Neural cell (in vitro differentiated cells): ENCODE measurements around the gene REXO5. TPM values are rescaled to one million over a fixed set of nuclear protein-coding genes. Genes with fewer than 3 reads are reported as not detected.

Experiments used
- H2AFZ ChIP-seq: fragments of 200-600, 300-800 bp; sonication (generic), shearing (Covaris generic); 2 replicates; pipeline ENCODE4 v1.6.0; 2014; ENCODE audit warnings: low read depth, mild to moderate bottlenecking, antibody characterized with exemption, low read length, moderate library complexity
- H3F3A ChIP-seq: fragments of 200-600 bp; shearing (Covaris generic); 2 replicates; pipeline ENCODE4 v1.6.1; 2016; ENCODE audit warnings: mild to moderate bottlenecking, moderate library complexity, mixed read lengths, antibody characterized with exemption, low read length; ENCODE audit not compliant: insufficient read depth, poor library complexity, severe bottlenecking
- H3K27ac ChIP-seq: fragments of 200-600, 300-800 bp; sonication (generic), shearing (Covaris generic); 2 replicates; pipeline ENCODE4 v1.5.1; 2014; ENCODE audit warnings: mild to moderate bottlenecking, low read length, moderate library complexity
- H3K27me3 ChIP-seq: fragments of 300-800, 200-600 bp; sonication (generic), shearing (Covaris generic); 2 replicates; pipeline ENCODE4 v1.6.0; 2014; ENCODE audit warnings: mild to moderate bottlenecking, low read depth, low read length, moderate library complexity; ENCODE audit not compliant: insufficient read depth
- H3K36me3 ChIP-seq: fragments of 300-800, 200-600 bp; sonication (generic), shearing (Covaris generic); 2 replicates; pipeline ENCODE4 v1.5.1; 2014; ENCODE audit warnings: mild to moderate bottlenecking, antibody characterized with exemption, low read length, moderate library complexity; ENCODE audit not compliant: insufficient read depth
- H3K4me2 ChIP-seq: fragments of 300-800, 200-600 bp; sonication (generic), shearing (Covaris generic); 2 replicates; pipeline ENCODE4 v1.6.0; 2014; ENCODE audit warnings: mild to moderate bottlenecking, low read length
- H3K4me3 ChIP-seq: fragments of 300-800, 200-600 bp; sonication (generic), shearing (Covaris generic); 2 replicates; pipeline ENCODE4 v1.5.1; 2014; ENCODE audit warnings: mild to moderate bottlenecking, low read length, moderate library complexity
- H3K79me2 ChIP-seq: fragments of 200-600 bp; shearing (Covaris generic); replicated peaks from 2 replicates; pipeline ENCODE4 v1.6.0; 2014; ENCODE audit warnings: mild to moderate bottlenecking, low read length, moderate library complexity; ENCODE audit not compliant: insufficient read depth
- H3K9ac ChIP-seq: fragments of 300-800, 200-600 bp; sonication (generic), shearing (Covaris generic); 2 replicates; pipeline ENCODE4 v1.6.1; 2016; ENCODE audit warnings: mild to moderate bottlenecking, low read length, mixed read lengths
- H3K9me2 ChIP-seq: fragments of 200-600 bp; shearing (Covaris generic); 2 replicates; pipeline ENCODE4 v1.6.1; 2016; ENCODE audit warnings: mild to moderate bottlenecking, low read length, mixed read lengths; ENCODE audit not compliant: insufficient read depth
- H3K9me3 ChIP-seq: fragments of 200-600, 300-800 bp; sonication (generic), shearing (Covaris generic); 2 replicates; pipeline ENCODE4 v1.6.1; 2016; ENCODE audit warnings: mild to moderate bottlenecking, mixed run types, low read length, moderate library complexity, mixed read lengths
- H4K20me1 ChIP-seq: fragments of 200-600 bp; shearing (Covaris generic); 2 replicates; pipeline ENCODE4 v1.6.1; 2016; ENCODE audit warnings: mild to moderate bottlenecking, mixed run types; ENCODE audit not compliant: insufficient read depth
- CTCF ChIP-seq: fragments of 450-650 bp; IDR thresholded peaks from 2 replicates; pipeline ENCODE4 v1.5.1; 2014; ENCODE audit warnings: antibody characterized with exemption, mild to moderate bottlenecking, moderate library complexity; ENCODE audit not compliant: poor library complexity, severe bottlenecking
- EP300 ChIP-seq: fragments of 450-650 bp; conservative IDR thresholded peaks from 2 replicates; pipeline ENCODE4 v1.6.1; 2014; ENCODE audit warnings: antibody characterized with exemption, mild to moderate bottlenecking, moderate library complexity; ENCODE audit not compliant: poor library complexity, severe bottlenecking
- EZH2 ChIP-seq: fragments of 200-600, 300-800 bp; shearing (Covaris generic), sonication (generic); IDR thresholded peaks from 2 replicates; pipeline ENCODE4 v1.6.1; 2014; ENCODE audit warnings: antibody characterized with exemption, low read length, borderline replicate concordance, mild to moderate bottlenecking; ENCODE audit not compliant: insufficient read depth, poor library complexity, severe bottlenecking
- MXI1 ChIP-seq: fragments of 450-650 bp; conservative IDR thresholded peaks from 2 replicates; pipeline ENCODE4 v1.6.1; 2014; ENCODE audit warnings: antibody characterized with exemption, mild to moderate bottlenecking; ENCODE audit not compliant: poor library complexity, severe bottlenecking
- POLR2AphosphoS5 ChIP-seq: IDR thresholded peaks from 2 replicates; pipeline ENCODE4 v1.6.1; 2012
- RAD21 ChIP-seq: fragments of 450-650 bp; conservative IDR thresholded peaks from 2 replicates; pipeline ENCODE4 v1.6.1; 2014; ENCODE audit warnings: antibody characterized with exemption, mild to moderate bottlenecking, moderate library complexity
- REST ChIP-seq: IDR thresholded peaks from 2 replicates; pipeline ENCODE4 v1.6.1; 2012; ENCODE audit warnings: borderline replicate concordance
- SMC3 ChIP-seq: fragments of 450-650 bp; conservative IDR thresholded peaks from 2 replicates; pipeline ENCODE4 v1.6.1; 2014; ENCODE audit warnings: antibody characterized with exemption, mild to moderate bottlenecking, moderate library complexity; ENCODE audit not compliant: poor library complexity
- TAF1 ChIP-seq: IDR thresholded peaks from 2 replicates; pipeline ENCODE4 v1.6.1; 2012; ENCODE audit warnings: low read depth
- polyA minus RNA-seq: library from RNA; depleted of rRNA, polyadenylated mRNA; stranded (reverse); fragments of >200 nt; gene quantifications from 2 replicates; pipeline ENCODE4 v1.2.3, GENCODE V29; 2014
- polyA plus RNA-seq: library from polyadenylated mRNA; depleted of rRNA; stranded (reverse); fragments of >200 nt; gene quantifications from 2 replicates; pipeline ENCODE4 v1.2.3, GENCODE V29; 2014

REXO5 gene, protein sequence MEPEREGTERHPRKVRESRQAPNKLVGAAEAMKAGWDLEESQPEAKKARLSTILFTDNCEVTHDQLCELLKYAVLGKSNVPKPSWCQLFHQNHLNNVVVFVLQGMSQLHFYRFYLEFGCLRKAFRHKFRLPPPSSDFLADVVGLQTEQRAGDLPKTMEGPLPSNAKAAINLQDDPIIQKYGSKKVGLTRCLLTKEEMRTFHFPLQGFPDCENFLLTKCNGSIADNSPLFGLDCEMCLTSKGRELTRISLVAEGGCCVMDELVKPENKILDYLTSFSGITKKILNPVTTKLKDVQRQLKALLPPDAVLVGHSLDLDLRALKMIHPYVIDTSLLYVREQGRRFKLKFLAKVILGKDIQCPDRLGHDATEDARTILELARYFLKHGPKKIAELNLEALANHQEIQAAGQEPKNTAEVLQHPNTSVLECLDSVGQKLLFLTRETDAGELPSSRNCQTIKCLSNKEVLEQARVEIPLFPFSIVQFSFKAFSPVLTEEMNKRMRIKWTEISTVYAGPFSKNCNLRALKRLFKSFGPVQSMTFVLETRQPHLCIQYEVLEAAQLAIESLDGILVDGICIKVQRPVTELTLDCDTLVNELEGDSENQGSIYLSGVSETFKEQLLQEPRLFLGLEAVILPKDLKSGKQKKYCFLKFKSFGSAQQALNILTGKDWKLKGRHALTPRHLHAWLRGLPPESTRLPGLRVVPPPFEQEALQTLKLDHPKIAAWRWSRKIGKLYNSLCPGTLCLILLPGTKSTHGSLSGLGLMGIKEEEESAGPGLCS
- polyA plus RNA-seq (8.0 and 11.2 TPM in 2 replicates), polyA minus RNA-seq (8.2 and 8.5 TPM in 2 replicates)

DNA sequence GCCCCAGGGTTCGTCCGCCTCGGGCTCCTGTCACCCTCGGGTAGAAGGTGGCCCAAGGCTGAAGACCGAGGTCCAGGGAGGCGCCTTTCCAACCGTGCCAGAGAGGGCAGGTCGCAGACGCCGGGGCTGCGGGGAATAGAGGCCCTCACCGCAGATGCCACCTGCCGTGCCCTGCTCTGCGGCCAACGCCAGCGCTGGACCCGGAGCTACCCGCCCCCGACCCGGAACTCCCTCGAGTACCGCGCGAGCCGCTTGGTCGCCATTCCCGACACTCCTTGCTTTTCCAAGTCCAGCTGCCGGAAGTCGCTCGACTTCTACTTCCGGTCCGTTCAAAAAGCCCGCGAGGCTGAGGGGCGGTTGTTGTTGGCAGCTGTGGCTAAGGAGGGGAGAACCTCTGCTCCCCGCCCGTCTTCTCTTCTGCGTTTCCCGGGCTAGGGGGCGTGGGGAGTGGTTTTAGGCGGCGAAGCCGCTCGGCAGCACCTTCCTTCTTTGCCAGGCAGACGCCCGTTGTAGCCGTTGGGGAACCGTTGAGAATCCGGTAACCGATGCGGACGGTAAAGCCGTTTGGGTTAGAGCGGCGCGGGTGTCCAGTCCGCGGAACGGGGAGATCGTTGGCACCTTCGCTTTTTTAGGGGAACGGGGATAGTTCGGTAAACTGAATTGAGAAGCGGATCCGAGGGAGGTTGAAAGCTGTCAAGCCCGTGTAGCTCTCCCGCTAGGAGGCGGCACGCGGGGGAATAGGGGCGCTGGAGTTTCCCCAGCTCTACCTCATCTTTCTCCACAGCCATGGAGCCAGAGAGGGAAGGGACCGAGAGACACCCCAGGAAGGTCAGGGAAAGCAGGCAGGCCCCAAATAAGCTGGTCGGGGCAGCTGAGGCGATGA, at the start of gene REXO5, which contains the start of gene ERI2:
Gene REXO5, plus strand, starts transcription at position 360 of the 883 bp plus-strand sequence. Its CDS starts 427 bp downstream, at position 787.
Gene ERI2, minus strand, starts transcription at position 305 of the 883 bp plus-strand sequence. Its CDS starts 42 bp downstream, at position 263.
- H3K36me3 ChIP-seq = no peaks in the 10 kb centered on the region
- TF ChIP-seq EZH2 = no peak
- peak; percentile 71 for TF ChIP-seq POLR2AphosphoS5
- TF ChIP-seq SMC3 = peak; percentile 55
- TF ChIP-seq EP300 = peak; percentile 41
- TF ChIP-seq CTCF = peak; percentile 74
- no peak for TF ChIP-seq RAD21
- TF ChIP-seq TAF1 = no peak
- peak; percentile 80 for TF ChIP-seq REST
- TF ChIP-seq MXI1 = peak; percentile 98
- peak within 1 kb of the TSS; percentile 96 for H3K4me3 ChIP-seq
- H3F3A ChIP-seq = no peaks in the 10 kb centered on the region
- peak within 1 kb of the TSS; percentile 99 for H2AFZ ChIP-seq
- no peaks in the 10 kb centered on the region for H3K27me3 ChIP-seq
- H3K9ac ChIP-seq = peak within 1 kb of the TSS; percentile 75
- H3K9me3 ChIP-seq = no peaks in the 10 kb centered on the region
- H3K79me2 ChIP-seq = no peaks in the 10 kb centered on the region
- H4K20me1 ChIP-seq = no peaks in the 10 kb centered on the region
- no peaks in the 10 kb centered on the region for H3K9me2 ChIP-seq
- H3K4me2 ChIP-seq = peak within 1 kb of the TSS; percentile 90
- H3K27ac ChIP-seq = peak within 1 kb of the TSS; percentile 76
